Measurements from ENCODE around the gene EFNA5. TPM values are rescaled to one million over a fixed set of nuclear protein-coding genes. Genes with fewer than 3 reads are reported as not detected.

The EFNA5 gene
- total and polyA plus RNA-seq, 10 of the 15 experiments (the other 5 are each of a cell fraction or from before 2014, with no cell fraction given) = 0.19 to 12.6 (median 3.9) TPM

GRCh38 chr5:107395632-107396350, 274.9 kb downstream of the EFNA5 start (continued):
- TF ChIP-seq CEBPZ (IDR thresholded peaks at IDR 0.05; ENCODE audit: low read depth, low read length) (no peak), PKNOX1 (IDR thresholded peaks at IDR 0.05) (peak; percentile 28; the same call in 1 of the 2 replicates), IRF5 (IDR thresholded peaks at IDR 0.05; ENCODE audit: borderline replicate concordance) (0 out of 2 replicates have a peak, but pooled peaks have one; percentile 12), EP300 (IDR thresholded peaks at IDR 0.05; ENCODE audit: borderline replicate concordance in 1 of 2, control insufficient read depth in 1 of 2, low read depth in 2 of 2, low read length in 2 of 2) (peak; percentile 62 to 68; a peak in 3 of 4 replicates), MTA2 (IDR thresholded peaks at IDR 0.05; ENCODE audit: low read depth) (peak; percentile 95), NFIC (IDR thresholded peaks at IDR 0.05; ENCODE audit: low read depth, low read length) (peak; percentile 77), ATF2 (IDR thresholded peaks at IDR 0.05; ENCODE audit: low read length) (peak; percentile 4), HCFC1 (IDR thresholded peaks at IDR 0.05; ENCODE audit: low read length) (no peak), ETV6 (conservative IDR thresholded peaks at IDR 0.05 in 1 of 2, IDR thresholded peaks at IDR 0.05 in 1 of 2; ENCODE audit: borderline replicate concordance in 1 of 2, low read depth in 1 of 2) (no peak), BMI1 (IDR thresholded peaks at IDR 0.05; ENCODE audit: borderline replicate concordance) (0 out of 2 replicates have a peak, but pooled peaks have one; percentile 63), JUND (IDR thresholded peaks at IDR 0.05; ENCODE audit: low read depth, low read length) (no peak), IKZF1 (conservative IDR thresholded peaks at IDR 0.05) (peak; percentile 61), ZNF622 (IDR thresholded peaks at IDR 0.05) (no peak), SKIL (IDR thresholded peaks at IDR 0.05; ENCODE audit: low read depth, poor library complexity, severe bottlenecking) (peak; percentile 29), RELB (IDR thresholded peaks at IDR 0.05; ENCODE audit: low read depth) (peak; percentile 46), CREM (IDR thresholded peaks at IDR 0.05; ENCODE audit: low read depth) (peak; percentile 26; the same call in 1 of the 2 replicates)
